GM18858 (cell line): ENCODE results near the gene RASSF1.

Experiments
- ATAC-seq: cut with Tn5 transposase; IDR thresholded peaks from one replicate; pipeline ENCODE4 v1.9.1; 2021; ENCODE audit not compliant: unreplicated experiment

The RASSF1 gene

DNA sequence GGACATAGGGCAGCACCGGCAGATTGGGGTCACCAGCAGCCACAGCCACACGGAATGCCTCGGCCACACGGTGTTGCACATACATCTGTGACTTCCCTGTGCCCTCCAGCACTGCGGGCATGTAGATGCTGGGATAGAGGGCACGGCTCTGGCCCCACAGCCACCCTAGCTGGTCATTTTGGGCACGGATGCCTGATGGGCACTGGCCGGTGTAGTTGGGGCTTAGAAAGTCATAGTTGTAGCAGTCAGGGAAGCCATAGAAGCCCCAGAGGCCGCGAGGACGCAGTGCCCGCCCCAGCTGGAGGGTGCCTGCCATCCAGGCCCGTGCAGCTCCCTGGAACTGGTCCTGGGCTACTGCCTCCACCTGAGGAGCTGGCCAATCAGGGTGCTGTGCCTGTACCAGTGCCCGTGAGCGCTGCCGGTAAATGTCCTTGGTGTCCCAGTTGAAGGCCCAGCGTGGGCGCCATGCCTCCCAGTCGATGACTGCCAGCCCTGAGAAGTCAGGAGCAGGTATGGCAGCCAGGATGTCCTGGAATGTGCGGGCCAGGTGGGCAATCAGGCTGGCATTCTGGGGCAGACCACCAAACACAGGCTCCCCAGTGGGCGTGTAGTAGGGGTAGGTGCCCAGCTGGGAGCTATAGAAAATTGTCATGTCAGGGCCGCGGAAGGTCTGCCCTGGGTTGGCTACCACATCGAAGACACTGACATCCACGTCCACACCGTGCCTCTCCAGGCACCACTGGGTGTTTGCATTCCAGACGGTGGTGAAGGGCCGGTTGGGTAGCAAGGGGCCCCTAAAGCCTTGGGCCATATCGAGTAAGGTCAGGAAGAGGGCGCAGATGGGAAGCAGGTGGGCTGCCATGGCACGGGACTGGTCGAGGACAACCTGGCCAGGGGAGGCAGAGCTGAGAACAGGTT lies 38.3 kb downstream of the RASSF1 start:
- no peak for ATAC-seq

GRCh38 chr3:50300681-50301254 lies 39.9 kb downstream of the RASSF1 start:
- ATAC-seq = no peak

DNA sequence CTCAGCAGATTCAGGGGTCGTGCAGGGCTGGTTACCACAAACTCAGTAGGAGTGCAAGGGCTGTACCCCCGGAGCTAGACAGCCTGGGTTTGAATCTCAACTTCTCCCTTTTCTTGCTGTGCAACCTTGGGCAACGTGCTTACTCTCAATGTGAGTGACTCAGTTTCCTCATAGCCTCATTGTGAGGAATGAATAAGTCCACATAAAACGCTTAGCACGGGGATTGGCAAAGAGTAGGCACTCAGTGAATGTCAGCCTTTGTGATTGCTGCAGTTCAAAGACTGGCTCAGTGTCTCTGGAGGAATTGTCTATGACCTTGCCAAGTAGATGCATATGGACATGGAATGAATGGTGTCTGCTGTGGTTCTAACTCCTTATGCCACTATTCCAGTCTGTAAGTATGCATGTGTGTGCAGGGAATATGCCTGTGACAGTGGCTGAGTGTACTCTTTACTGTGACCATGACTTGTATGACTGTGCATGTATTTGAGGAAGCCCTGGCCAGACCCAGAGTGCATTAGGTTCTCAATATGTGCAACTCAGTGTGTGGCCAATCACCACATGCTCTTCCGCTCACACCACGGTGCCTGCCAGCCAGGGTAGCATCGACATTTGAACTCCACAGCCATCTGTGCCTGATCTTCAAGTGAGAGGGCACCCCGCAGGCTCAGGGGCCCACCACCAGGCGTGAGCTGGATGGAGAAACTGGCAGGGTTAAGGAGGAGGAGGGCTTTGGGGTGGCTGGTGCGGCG lies 40.5 kb downstream of the RASSF1 start:
- ATAC-seq = no peak

DNA sequence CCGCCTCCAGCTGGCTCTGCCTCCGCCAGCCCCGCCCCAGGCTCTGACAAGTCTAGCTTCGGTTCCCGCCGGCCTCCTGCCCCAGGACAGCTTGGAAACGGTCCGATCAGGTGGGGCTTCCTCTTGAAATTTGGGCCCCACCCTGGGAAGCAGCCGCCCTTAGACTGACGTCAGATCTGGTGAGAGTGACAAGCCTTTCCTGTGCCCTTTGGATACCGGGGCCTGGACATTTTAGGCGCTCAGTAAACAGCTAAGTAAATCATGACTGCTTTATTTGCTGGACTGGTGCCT lies 41.1 kb downstream of the RASSF1 start:
- ATAC-seq = no peak

GRCh38 chr3:50298836-50299637 lies 41.6 kb downstream of the RASSF1 start, which contains the start of the genes HYAL3 and NAA80:
HYAL3 (minus strand) TSS chr3:50299405; CDS start chr3:50295602, 3,803 bp downstream.
NAA80 (minus strand) TSS chr3:50299405; CDS start chr3:50297463, 1,942 bp downstream.
- peak; percentile 73 for ATAC-seq

DNA sequence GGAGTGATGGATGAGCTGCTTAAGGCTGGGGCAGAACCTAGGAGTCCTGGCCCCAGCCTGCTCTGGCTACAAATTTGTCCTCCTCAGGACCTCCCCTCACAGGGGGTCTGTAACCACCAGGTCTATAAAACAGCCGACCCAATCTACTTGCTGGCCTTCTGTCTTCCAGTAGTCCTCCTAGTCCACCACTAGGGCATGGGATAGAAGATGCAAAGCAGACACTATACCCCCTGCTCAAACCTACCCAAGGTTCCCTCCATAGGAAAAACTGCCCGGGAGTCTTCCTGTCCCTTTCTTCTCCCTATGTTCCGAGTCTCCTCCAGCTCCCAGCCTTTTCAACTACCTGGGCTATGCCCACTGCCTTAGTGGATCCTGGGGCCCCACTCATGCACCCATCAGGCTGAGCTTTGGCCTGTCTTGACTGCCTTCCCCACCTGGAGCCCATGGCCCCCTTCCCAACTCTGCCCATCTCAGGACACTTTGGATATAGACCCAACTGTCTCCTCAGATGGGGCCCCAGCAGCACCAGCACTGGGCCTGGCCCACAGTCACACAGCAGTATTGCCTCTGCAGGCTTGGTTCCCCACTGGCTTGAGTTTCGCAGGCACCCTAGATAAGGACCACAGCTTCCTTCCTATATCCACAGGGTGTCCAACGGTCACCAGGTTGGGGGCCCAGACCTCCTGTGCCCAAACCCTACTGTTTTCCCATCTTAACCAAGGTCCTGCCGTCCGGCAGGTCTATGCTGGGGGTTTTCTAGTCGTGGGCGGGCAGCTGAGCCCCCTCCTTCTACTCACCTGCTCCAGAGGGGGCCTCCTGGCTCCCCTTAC lies 42.5 kb downstream of the RASSF1 start:
- no peak for ATAC-seq

GRCh38 chr3:50297384-50297775 lies 43.3 kb downstream of the RASSF1 start:
- ATAC-seq = no peak

DNA sequence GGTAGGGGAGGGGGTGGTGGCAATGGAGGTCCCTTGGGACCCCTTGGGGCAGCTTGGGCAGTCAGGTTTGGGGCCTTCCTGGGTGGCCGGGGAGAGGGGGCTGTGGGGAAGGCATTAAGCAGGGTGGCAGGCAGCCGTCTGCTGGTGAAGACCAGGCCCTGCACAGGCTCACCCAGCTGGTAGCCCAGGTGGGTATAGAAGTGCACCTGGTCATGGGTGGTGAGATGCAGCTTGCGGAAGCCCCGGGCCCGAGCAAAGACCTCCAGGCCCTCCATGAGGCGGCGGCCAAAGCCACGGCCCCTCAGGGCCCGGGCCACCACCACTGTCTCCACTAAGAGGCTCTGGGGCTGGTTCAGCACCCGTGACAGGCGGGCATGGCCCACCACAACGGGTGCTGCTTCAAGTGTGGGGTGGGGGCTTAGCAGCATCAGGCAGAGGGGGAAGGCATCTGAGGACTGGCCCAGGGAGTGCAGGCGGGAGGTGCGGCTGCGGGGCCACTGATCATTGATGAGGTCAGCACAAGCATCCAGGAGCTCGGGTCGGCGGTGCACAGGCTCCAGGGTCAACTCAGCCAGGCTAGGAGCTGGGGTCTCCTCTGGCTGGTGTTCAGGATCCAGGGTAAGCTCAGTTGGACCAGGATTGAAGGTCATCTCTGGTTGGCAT lies 43.8 kb downstream of the RASSF1 start:
- ATAC-seq = no peak

DNA sequence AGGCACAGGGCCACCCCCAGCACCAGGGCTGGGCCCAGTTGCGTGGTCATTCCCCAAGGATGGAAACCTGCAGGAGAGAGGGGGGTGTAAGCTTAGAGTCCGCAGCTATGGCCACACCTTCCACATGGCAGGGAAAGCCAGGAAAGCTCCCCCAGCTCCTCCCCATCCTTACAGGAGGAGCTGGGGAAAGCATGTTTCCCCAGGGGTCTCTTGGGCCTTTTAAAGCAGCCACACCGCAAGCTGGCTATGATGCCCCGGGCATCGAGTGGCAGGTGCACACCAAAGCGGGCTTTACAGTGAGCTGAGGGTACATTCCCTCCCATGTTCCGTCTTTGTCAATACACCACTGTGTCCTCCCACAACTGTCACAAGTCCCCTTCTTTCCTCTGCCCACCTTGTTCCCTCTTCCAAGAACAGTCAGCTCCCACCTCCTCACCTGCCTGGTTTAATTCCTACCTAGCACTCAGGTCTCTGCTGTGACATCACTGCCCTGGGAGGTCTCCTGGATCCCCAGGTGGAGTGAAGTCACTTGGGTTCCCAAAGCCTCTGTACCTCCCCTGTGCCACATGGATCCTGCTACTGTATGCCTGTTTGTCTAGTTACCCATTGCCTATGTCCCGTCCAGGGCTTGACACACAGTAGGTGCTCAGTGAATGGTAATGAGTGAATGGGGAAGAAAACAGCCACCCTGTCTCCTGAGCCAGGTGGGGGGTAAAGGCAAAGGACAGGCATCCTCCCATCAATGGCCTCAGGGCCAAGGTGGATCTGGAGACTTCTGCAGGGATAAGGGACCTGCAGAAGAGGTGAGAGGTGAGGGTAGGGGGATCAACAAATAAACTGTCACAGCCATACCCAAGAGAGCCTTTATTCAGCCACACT lies 44.8 kb downstream of the RASSF1 start:
- ATAC-seq = no peak

DNA sequence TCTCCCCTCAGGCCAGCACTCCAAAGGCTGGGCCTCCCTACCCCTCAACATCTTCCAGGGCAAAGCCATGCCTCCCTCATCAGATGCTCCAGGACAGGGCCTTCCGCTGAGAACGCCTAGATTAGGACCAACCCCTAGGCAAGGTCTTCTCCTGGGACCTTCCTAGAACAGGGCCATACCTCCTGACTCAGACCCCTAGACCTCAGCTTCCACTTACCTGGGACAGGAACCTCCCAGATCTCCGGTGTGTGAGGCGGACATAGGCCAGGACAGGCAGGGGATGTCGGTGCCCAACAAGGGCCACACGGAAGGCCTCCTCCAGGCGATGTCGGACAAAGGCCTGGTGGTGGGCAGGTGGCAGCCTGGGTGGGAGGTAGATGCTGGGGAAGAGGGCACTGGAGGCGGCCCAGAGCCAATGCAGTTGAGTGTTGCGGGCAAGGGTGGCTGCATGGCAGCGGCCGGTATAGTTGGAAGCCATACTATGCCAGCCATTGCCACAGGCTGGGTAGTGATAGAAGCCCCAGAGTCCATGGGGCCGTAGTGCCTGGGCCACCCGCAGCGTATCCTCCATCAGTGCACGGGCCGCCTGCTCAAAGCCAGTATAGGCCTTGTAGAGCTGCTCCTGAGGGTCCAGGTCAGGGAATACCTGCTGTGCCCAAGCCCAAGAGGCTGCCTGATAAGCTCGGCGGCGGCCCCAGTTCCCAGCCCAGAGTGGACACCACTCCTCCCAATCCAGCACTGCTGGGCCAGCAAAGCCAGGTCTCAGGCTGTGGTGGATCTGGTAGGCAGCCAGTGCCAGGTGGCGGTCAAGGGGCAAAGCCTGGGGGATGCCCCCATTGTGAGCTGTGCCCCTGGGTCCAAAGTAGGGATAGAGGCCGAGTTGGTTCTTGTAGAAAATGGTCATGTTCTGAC lies 45.9 kb downstream of the RASSF1 start:
- no peak for ATAC-seq

DNA sequence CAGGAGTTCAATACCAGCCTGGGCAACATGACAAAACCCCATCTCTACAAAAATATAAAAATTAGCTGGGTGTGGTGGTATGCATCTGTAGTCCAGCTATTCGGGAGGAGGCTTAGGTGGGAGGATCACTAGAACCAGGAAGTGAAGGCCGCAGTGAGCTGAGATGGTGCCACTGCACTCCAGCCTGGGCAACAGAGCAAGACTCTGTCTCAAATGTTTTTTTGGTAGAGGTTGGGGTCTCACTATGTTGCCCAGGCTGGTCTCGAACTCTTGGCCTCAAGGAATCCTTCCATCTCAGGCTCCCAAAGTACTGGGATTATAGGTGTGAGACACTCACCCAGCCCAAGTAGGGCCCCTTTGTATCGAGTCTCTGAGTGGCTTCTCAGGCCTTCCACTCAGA lies 46.5 kb downstream of the RASSF1 start:
- no peak for ATAC-seq

DNA sequence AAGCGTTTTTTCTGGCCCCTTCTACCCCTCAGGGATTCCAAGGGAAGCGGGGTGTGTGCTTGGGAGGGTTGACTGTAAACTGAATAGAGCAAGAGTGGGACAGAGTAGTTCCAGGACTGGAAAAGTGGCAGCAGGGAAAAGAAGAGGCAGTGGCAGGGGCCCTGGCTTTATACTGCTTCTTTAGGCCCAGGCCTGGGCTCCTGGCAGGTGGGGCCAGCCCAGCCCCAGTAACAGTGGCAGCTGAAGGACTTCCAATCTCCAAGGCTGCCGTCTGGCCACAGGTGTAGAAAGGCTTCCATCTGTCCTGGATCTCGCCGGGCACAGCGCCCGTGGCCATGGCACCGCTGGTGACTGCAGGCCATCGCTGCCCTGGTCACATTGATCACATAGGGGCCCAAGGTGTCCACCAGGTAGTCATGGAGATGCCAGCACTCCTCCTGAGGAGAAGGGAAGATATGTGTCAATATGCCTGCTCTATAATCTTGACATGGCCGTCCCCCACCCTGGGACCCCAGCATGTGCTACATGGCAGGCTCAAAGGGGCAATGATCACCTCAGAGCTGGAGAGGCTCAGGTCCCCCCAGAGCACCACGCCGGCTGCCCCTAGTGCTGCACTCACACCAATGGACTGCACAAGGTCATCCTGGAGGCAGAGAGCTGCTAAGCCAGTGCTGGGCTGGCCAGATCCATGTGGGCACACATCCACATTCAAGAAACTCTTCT lies 47.4 kb downstream of the RASSF1 start:
- no peak for ATAC-seq

DNA sequence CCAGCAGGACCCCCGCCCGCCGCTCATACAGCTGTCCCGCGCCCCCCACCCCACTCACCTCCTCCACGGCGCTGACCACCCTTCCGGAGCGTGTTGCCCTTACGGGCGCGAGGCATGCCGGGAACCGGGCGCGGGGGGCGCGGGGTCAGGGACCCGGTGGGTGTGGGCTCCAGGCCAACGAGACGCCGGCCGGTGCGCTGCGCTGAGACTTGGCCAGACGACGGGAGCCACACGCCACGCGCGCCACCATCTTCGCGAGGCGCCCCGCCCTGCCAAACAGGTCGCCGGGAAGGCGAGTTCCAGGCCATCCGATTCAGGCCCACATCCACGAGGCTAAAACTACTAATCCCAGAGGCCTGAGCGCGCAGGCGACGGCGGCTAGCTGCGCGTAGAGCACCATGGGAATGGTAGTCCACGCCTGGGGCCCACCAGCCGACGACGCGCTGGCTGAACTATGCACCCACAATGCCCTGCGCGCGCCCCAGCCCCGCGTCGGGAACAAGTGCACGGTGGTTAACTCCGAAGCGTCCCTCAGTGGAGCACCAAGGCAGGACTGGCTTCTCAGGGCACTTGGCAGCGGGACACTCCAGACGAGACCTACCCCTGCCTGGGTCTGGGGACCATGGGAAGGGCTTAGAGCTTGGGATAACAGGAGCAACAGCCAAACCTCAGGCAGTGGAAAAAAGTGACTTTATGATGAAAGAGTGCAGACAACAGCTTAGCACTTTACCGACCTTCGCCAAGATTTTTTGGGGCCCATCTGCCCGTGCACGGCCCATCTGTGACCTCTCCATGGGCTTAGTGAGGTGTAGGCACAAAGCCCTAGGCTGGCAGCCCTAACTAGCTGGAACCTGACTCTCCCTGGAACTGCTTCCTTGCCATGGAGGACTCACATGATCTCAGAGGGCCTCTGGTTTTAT lies 48.2 kb downstream of the RASSF1 start, which contains the start of gene IFRD2:
TSS of gene IFRD2 (minus strand) at position 271 of the 920 bp plus-strand sequence. CDS start at position 116, 155 bp downstream.
- ATAC-seq = peak; percentile 87

DNA sequence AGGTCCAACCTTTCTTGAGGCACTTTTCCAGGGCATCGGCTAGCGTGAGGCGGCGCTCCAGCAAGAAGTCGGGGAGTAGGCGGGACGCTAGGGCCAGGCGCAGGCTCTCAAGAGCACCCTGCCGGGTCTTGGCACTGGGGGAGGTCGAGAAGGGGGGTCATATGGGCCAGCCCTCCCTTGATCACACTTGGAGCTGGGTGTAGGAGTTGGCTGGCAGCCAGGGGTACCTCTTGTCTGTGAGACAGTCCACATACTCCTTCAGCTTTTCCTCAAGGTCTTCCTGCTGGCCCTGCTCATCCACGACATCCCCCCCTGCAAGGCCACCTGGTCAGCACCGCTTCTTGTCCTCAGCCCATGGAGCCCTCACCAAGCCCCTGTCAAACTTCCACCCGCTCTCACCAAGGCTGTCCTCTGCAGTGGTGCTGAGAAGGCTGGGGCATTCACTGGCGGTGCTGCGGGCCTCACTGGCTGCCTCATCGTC lies 50.4 kb downstream of the RASSF1 start:
- no peak for ATAC-seq

GRCh38 chr3:50289130-50289529 lies 51.5 kb downstream of the RASSF1 start:
- no peak for ATAC-seq
